ENCODE results near the gene SH2D7.

The SH2D7 gene

GRCh38 chr15:78104566-78105475, 12.5 kb downstream of the SH2D7 start:
- peak; percentile 63 for DNase-seq

GRCh38 chr15:78105476-78106241, 13.3 kb downstream of the SH2D7 start:
- DNase-seq, result peak; percentile 63

GRCh38 chr15:78107471-78107870, 15.1 kb downstream of the SH2D7 start:
- no peak for DNase-seq

- peak; percentile 86 for DNase-seq
Measured at GRCh38 chr15:78108300-78109084, 16.1 kb downstream of the SH2D7 start.

DNA sequence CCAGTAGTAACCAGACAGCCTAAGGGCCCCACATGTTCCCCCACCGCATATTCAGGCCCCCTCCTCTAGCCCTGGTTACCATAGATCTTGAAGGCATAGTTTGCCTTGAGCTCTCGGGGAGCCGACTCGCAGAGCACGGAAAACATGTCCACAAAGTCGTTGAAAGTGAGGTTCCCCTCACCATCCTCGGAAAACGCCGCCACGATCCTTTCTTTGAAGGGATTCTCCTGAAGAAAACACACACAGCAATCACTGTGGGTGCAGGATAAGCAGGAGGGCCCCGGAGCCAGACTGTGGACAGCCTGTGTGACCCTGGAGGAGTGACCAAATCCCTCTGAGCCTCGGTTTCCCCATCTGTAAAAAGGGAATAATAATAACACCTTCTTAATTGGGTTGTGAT, 16.8 kb downstream of the SH2D7 start:
- no peak for DNase-seq

- DNase-seq, result no peak
Measured at GRCh38 chr15:78110096-78110495, 17.7 kb downstream of the SH2D7 start.

DNA sequence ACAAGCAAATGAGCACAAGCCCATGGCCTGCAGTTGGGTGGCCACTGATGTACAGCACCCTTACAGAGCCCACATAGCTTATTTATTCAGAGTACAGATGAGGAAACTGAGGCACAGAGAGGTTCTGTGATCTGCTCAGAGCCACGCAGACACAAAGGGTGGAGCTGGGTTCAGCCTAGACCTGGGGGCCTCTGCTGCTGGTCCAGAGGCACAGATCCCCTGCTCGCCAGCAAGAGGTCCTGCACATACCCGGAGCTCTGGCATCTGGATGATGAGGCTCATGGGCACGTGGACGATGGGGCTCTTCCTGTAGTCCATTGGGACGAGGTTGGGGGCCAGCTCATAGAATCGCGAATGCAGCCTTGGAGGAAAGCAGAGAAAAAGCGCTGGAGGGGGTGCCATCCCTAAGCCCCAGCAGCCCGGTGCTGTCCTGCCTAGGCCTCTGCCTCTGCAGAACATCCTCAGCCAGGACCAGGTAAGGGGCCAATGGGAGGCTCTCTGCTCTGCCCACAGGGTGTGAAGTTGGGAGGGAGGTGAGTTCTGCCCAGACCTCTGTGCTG, 18.6 kb downstream of the SH2D7 start:
- no peak for DNase-seq

DNA sequence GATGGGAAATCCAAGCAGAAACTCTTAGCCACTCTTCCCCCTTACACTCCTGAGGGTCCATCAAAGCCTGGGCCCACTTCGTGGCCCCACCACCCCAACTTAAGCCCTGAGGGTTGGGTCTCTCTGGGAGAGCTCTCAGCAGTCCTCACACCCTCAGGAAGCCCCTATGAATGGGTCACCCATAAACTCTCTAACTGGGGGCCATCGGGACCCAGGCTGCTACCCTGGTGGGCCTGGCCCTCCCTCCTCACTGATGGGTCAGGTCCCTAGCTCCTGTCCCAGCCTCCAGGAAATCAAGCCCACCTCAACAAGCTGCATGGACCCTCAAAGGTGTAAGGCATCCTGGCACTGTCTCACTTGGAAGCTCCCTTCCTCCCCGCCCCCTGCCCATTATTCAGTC, 19.4 kb downstream of the SH2D7 start:
- DNase-seq, result no peak

DNA sequence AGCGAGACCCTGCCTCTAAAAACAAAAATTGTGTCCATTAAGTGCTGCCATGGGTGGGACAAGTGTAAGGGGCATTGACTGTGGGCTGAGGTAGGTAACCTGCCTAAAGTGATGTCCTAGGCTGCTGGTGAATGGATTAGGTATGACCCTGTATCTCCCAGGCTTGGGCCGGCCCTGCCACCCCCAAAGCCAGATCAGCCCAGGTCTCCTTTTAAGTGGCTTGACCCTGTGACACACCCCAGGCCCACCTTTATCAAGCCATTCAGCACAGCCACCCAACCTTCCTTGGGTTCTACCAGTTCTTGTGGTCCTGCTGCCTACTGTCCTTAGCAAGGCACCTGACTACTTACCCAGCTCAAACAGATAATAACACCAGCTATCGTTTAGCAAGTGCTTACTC, 20.2 kb downstream of the SH2D7 start:
- DNase-seq, result no peak

DNA sequence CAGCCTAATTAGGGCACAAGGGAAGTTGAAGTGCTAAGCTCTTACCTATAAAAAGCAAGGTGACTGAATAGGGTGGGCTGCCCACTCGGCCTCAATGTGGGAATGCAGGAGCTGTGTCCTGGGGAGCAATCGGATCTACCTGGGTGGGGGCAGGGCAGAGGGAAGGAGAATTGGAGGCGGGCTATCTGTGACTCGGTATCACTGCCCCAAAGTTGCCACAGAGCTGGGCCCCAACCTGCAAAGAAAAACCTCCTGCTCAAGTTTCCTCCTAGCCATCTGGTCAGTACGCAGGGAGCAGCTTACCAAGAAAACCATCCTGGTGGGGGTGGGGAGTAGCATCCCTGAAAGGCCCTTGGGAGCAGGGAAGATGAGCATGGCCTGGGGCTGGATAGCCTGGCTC, 28.2 kb downstream of the SH2D7 start:
- no peak for DNase-seq

GRCh38 chr15:78125267-78125666, 32.9 kb downstream of the SH2D7 start:
- no peak for DNase-seq

DNA sequence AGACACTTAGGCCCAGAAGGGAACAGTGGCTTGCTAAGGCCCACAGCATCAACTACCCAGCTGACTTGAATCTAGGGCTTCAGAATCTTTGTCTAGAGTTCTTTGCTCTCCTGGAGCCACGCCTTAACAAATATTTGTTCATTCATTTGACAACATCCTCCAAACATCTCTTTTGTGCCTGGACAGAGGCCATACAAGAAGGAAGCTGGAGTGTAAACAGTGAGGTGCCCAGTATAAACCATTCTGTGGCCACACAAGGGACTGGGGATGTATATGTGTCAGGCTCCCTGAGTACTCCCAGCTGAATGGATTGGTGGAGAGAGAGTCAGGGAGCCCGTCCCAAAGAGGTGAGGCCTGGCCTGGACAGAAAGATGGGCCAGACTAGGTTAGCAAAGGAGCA, 35.5 kb downstream of the SH2D7 start:
- no peak for DNase-seq

DNA sequence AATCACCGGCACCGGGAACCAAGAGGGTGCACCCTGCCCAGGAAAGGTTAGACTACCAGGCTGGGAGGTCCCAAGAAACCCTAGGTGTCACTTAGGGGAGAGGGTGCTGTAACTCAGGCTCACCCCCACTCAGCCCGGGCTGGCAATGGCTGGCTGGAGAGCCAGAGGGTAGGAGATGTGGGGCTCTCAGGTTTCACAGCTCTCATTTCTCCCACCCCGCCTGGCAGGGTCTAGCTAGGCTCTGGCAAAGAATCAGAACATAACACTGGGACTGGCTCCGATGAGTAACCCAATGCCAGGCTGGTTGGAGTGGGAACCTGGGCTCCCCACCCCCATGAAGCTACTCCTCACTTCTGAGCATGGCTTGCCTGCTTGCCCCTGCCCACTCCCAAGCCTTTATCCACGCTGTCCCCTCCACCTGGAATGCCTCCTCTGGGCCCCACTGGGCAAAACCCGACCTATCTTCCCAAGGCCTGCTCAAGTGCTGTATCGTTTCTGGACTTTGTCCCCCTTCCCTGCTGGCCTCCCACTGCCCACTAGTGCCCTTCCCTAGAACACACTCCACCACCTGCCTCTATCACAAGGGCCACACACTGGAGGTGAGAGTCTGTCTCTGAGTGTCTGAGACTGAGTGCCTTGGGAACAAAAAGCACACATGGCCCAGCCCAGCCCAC, 36.9 kb downstream of the SH2D7 start:
- no peak for DNase-seq

DNA sequence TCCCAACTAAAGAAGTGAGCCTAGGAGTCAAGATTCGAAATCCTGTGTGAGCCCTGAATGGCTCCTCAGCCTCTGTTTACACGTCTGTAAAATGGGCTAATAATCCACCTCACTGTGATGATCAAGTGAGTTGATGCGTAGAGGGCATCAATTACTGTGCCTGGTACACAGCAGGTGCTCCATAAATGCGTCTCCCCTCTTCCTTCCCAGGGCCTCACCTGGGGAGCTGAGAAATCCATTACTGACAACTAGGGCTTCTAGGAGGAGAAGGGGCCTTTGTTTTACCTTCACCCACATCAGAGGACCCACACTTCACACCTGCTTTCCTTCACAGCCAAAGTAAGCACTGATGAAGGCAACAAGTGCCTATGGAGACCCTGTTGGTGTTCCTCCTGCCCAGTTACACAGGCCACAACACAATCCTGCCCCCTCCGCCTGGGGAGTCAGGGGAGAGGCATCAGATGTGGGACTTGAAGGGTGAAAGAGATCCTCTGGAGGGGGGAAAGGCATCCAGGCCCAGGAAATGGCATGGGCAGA, 37.5 kb downstream of the SH2D7 start:
- no peak for DNase-seq

- no peak for DNase-seq
Measured at GRCh38 chr15:78130466-78131294, 38.3 kb downstream of the SH2D7 start.

DNA sequence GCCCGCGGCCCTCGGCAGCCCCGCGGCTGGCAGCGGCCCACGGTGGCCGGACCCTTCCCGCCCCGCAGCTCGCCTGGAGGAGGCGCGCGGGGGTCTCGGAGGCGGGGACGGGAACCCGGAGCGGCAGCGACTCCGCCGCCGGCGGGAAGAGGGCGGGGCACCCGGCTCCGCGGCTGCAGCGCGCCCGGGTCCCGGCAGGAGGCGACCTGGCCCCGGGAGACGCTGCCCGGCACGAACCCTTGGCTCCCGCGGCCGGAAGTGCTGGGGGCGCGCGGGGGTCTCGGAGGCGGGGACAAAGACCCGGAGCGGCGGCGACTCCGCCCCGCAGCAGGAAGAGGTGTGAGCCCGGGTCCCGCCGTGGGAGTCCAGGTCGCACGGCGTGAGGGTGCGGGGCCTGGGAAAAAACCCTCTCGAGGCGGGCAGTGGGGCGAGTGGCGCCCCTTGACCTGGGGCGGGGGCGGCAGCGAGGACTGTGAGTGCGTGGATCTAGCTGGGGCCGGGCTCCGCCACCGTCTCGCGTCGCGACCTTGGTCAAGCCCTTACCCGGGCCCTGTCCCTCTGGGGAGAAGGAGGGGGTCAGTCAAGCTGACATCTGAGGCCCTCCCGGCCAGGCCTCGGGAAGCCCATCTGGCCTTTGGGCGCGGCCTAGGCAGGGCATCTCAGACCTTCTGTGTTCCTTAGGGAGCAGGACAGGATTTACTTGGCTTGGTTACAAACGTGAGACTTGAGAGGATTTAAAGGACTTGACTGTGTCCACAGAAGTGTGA, 39.1 kb downstream of the SH2D7 start, which contains the start of gene CIB2:
TSS of gene CIB2 (minus strand) at position 151 of the 767 bp plus-strand sequence. CDS start 230 bp downstream, outside the sequence.
- DNase-seq, result peak; percentile 20

DNA sequence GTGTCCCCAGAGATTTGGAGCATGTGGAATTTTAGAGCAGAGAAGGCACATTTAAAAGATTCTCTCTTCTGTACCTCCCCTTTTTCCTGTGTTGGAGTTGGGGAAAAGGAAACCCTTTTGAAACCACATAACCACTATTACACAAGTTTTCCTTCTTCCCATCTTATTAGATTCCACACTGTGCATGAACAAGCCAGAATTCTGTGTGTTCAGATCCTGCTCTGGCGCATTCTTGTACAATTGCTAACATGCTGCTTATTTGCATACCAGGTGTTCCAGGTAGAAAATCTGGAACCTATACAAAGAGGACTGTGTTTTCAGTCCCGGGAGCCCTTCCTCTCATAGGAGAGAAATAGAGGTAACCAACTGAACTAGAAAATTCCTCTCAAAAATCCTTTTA, 41.4 kb downstream of the SH2D7 start:
- DNase-seq, result no peak

GRCh38 chr15:78139578-78139977, 47.2 kb downstream of the SH2D7 start:
- no peak for DNase-seq

DNA sequence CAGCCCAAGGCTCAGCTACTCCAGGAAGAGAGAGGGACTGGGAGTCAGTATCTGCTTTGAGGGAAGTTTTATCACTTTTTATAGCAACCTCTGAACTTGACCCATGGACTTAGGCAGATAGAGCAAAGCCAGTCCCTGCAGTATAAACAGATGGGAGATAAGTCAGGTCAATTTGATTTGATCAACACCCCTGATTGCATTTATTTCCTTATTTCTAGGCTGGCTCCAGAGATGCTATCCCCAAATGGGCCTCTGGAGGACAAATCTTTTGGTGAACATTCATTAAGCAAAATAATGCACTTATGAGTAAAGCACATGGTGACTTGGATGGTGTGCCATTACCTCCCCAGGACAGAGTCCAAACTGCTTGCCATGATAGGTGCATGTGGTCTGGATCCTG, 47.9 kb downstream of the SH2D7 start:
- no peak for DNase-seq

- no peak for DNase-seq
Measured at GRCh38 chr15:78142332-78142731, 50.0 kb downstream of the SH2D7 start.
